ENCODE measurements around the gene IL1RN. TPM values are rescaled to one million over a fixed set of nuclear protein-coding genes. Genes with fewer than 3 reads are reported as not detected.

The IL1RN gene
- total RNA-seq, 1 donor from 2014 or later = 0.29 TPM

- DNase-seq (ENCODE audit: low read depth) = no peak
- no peak overlapping the region for H3K4me3 ChIP-seq (ENCODE audit: low read depth, low read length)
- TF ChIP-seq CTCF (conservative IDR thresholded peaks at IDR 0.05; ENCODE audit: low read depth, low read length) = no peak
Observed at GRCh38 chr2:113144259-113144658, 16.9 kb downstream of the IL1RN start.

- H3K4me3 ChIP-seq (ENCODE audit: low read depth, low read length) = no peak overlapping the region
- no peak for DNase-seq (ENCODE audit: low read depth)
- TF ChIP-seq CTCF (conservative IDR thresholded peaks at IDR 0.05; ENCODE audit: low read depth, low read length) = no peak
Observed at GRCh38 chr2:113148606-113149552, 21.5 kb downstream of the IL1RN start.

- H3K4me3 ChIP-seq (ENCODE audit: low read depth, low read length) = no peak overlapping the region
- no peak for DNase-seq (ENCODE audit: low read depth)
- no peak for TF ChIP-seq CTCF (conservative IDR thresholded peaks at IDR 0.05; ENCODE audit: low read depth, low read length)
Observed at GRCh38 chr2:113149553-113150257, 22.3 kb downstream of the IL1RN start.

- TF ChIP-seq CTCF (conservative IDR thresholded peaks at IDR 0.05; ENCODE audit: low read depth, low read length) = no peak
- no peak for DNase-seq (ENCODE audit: low read depth)
- no peak overlapping the region for H3K4me3 ChIP-seq (ENCODE audit: low read depth, low read length)
Observed at GRCh38 chr2:113150258-113150601, 22.8 kb downstream of the IL1RN start.

GRCh38 chr2:113155331-113155730, 27.9 kb downstream of the IL1RN start:
- no peak for DNase-seq (ENCODE audit: low read depth)
- TF ChIP-seq CTCF (conservative IDR thresholded peaks at IDR 0.05; ENCODE audit: low read depth, low read length) = no peak
- no peak overlapping the region for H3K4me3 ChIP-seq (ENCODE audit: low read depth, low read length)

GRCh38 chr2:113156278-113157117, 29.1 kb downstream of the IL1RN start:
- DNase-seq (ENCODE audit: low read depth) = no peak
- H3K4me3 ChIP-seq (ENCODE audit: low read depth, low read length) = peak overlapping the region; percentile 46
- TF ChIP-seq CTCF (conservative IDR thresholded peaks at IDR 0.05; ENCODE audit: low read depth, low read length) = no peak

Data from epithelial cell of proximal tubule (primary cell).